ENCODE measurements around the gene PCOLCE2.

The PCOLCE2 gene

GRCh38 chr3:142802891-142803290 is 86.0 kb downstream of the PCOLCE2 start:
- no peak for ATAC-seq (ENCODE audit: low read depth)
- Histone ChIP-seq H3K27me3 (ENCODE audit: insufficient read depth, poor library complexity, severe bottlenecking) (no peaks in the 10 kb centered on the region), H3K4me3 (ENCODE audit: severe bottlenecking) (no peak overlapping the region), H3K4me1 (ENCODE audit: insufficient read depth, poor library complexity, severe bottlenecking) (peaks cover 4% of the 10 kb centered on the region), H3K9me3 (ENCODE audit: severe bottlenecking) (no peaks in the 10 kb centered on the region), H3K36me3 (ENCODE audit: low read depth) (0 out of 2 replicates have a peak, but pooled peaks cover 5% of the 10 kb centered on the region), H3K27ac (ENCODE audit: poor library complexity, severe bottlenecking) (no peak overlapping the region)
- TF ChIP-seq CTCF (IDR thresholded peaks at IDR 0.05; ENCODE audit: poor library complexity, severe bottlenecking), result no peak
- DNase-seq (ENCODE audit: low spot score), result no peak

DNA sequence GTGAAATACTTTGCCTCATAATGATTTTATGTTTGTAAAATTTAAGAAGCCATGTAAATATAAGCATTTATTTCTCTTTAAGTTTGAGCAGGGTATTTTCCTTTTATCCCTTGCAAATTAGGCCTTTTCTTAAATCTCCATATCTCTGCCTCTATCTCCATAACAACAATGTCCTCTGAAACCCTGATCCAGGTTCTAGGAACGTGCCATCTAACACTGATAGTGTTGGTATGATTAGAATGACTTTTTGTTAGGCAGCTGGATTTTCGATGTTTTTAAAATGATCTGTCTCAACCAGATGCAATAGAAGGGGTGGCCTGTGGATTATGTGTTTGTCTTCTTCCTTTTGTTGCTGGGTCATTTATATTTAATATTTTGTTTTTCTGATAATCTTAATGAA is 87.1 kb downstream of the PCOLCE2 start:
- ATAC-seq (ENCODE audit: low read depth) (no peak), DNase-seq (ENCODE audit: low spot score) (no peak)
- H3K27ac ChIP-seq (ENCODE audit: poor library complexity, severe bottlenecking), result no peak overlapping the region
- H3K27me3 ChIP-seq (ENCODE audit: insufficient read depth, poor library complexity, severe bottlenecking), result no peaks in the 10 kb centered on the region
- no peak overlapping the region for H3K4me3 ChIP-seq (ENCODE audit: severe bottlenecking)
- no peaks in the 10 kb centered on the region for H3K4me1 ChIP-seq (ENCODE audit: insufficient read depth, poor library complexity, severe bottlenecking)
- no peak for TF ChIP-seq CTCF (IDR thresholded peaks at IDR 0.05; ENCODE audit: poor library complexity, severe bottlenecking)
- 0 out of 2 replicates have a peak, but pooled peaks cover 5% of the 10 kb centered on the region for H3K36me3 ChIP-seq (ENCODE audit: low read depth)
- no peaks in the 10 kb centered on the region for H3K9me3 ChIP-seq (ENCODE audit: severe bottlenecking)

GRCh38 chr3:142796823-142797222 is 92.1 kb downstream of the PCOLCE2 start:
- H3K27ac ChIP-seq (ENCODE audit: poor library complexity, severe bottlenecking), result no peak overlapping the region
- TF ChIP-seq CTCF (IDR thresholded peaks at IDR 0.05; ENCODE audit: poor library complexity, severe bottlenecking), result no peak
- no peak overlapping the region for H3K4me3 ChIP-seq (ENCODE audit: severe bottlenecking)
- no peaks in the 10 kb centered on the region for H3K9me3 ChIP-seq (ENCODE audit: severe bottlenecking)
- H3K27me3 ChIP-seq (ENCODE audit: insufficient read depth, poor library complexity, severe bottlenecking), result no peaks in the 10 kb centered on the region
- DNase-seq (ENCODE audit: low spot score) (no peak), ATAC-seq (ENCODE audit: low read depth) (no peak)
- no peaks in the 10 kb centered on the region for H3K4me1 ChIP-seq (ENCODE audit: insufficient read depth, poor library complexity, severe bottlenecking)
- H3K36me3 ChIP-seq (ENCODE audit: low read depth), result no peaks in the 10 kb centered on the region

GRCh38 chr3:142795332-142795731 is 93.6 kb downstream of the PCOLCE2 start:
- Histone ChIP-seq H3K4me1 (ENCODE audit: insufficient read depth, poor library complexity, severe bottlenecking) (no peaks in the 10 kb centered on the region), H3K9me3 (ENCODE audit: severe bottlenecking) (no peaks in the 10 kb centered on the region), H3K27ac (ENCODE audit: poor library complexity, severe bottlenecking) (no peak overlapping the region), H3K4me3 (ENCODE audit: severe bottlenecking) (no peak overlapping the region), H3K27me3 (ENCODE audit: insufficient read depth, poor library complexity, severe bottlenecking) (no peaks in the 10 kb centered on the region), H3K36me3 (ENCODE audit: low read depth) (no peaks in the 10 kb centered on the region)
- DNase-seq (ENCODE audit: low spot score) (no peak), ATAC-seq (ENCODE audit: low read depth) (no peak)
- no peak for TF ChIP-seq CTCF (IDR thresholded peaks at IDR 0.05; ENCODE audit: poor library complexity, severe bottlenecking)

GRCh38 chr3:142794508-142794907 is 94.4 kb downstream of the PCOLCE2 start:
- ATAC-seq (ENCODE audit: low read depth), result no peak
- no peak for DNase-seq (ENCODE audit: low spot score)
- Histone ChIP-seq H3K4me3 (ENCODE audit: severe bottlenecking) (no peak overlapping the region), H3K27me3 (ENCODE audit: insufficient read depth, poor library complexity, severe bottlenecking) (no peaks in the 10 kb centered on the region), H3K4me1 (ENCODE audit: insufficient read depth, poor library complexity, severe bottlenecking) (no peaks in the 10 kb centered on the region), H3K9me3 (ENCODE audit: severe bottlenecking) (no peaks in the 10 kb centered on the region), H3K36me3 (ENCODE audit: low read depth) (no peaks in the 10 kb centered on the region), H3K27ac (ENCODE audit: poor library complexity, severe bottlenecking) (no peak overlapping the region)
- TF ChIP-seq CTCF (IDR thresholded peaks at IDR 0.05; ENCODE audit: poor library complexity, severe bottlenecking), result no peak

All from RWPE2 (cell line).